PC-9 (cell line): ENCODE data around the gene IFNB1.

Source experiments
- CTCF ChIP-seq: fragments of 200-600 bp; sonication (generic); conservative IDR thresholded peaks from 2 replicates; pipeline ENCODE4 v1.6.1; 2017; ENCODE audit warnings: mixed run types, antibody characterized with exemption, mild to moderate bottlenecking, moderate library complexity
- EZH2 ChIP-seq: fragments of 200-600 bp; sonication (generic); IDR thresholded peaks from 2 replicates; pipeline ENCODE4 v1.8.0; 2017; ENCODE audit warnings: antibody characterized with exemption, low read depth

- no peak for TF ChIP-seq EZH2
- no peak for TF ChIP-seq CTCF
These were observed 19.1 kb upstream of the IFNB1 start for GRCh38 chr9:21096901-21097255.
